Measurements from ENCODE around the gene OR1L1. TPM values are rescaled to one million over a fixed set of nuclear protein-coding genes. Genes with fewer than 3 reads are reported as not detected.

Gene OR1L1, protein sequence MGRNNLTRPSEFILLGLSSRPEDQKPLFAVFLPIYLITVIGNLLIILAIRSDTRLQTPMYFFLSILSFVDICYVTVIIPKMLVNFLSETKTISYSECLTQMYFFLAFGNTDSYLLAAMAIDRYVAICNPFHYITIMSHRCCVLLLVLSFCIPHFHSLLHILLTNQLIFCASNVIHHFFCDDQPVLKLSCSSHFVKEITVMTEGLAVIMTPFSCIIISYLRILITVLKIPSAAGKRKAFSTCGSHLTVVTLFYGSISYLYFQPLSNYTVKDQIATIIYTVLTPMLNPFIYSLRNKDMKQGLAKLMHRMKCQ
- total RNA-seq (2022; extraction: Qiagen RNA extraction; ENCODE audit: low read depth) = not detected in 5 replicates

DNA sequence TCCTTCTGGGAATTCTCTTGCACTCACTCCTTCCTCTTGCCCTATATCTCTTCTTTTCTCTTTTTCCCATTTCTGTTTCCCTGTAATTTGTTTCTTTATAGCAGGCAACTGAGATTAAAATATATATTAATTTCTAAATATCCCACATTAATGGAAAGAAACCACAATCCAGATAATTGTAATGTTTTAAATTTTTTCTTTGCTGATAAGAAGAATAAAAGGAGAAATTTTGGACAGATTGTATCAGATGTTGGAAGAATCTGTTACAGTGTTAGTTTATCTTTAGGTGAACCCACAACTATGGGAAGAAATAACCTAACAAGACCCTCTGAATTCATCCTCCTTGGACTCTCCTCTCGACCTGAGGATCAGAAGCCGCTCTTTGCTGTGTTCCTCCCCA is at the start of gene OR1L1:
Gene OR1L1, plus strand, starts transcription at position 301 of the 400 bp plus-strand sequence. Its CDS starts 0 bp downstream, at position 301.

DNA sequence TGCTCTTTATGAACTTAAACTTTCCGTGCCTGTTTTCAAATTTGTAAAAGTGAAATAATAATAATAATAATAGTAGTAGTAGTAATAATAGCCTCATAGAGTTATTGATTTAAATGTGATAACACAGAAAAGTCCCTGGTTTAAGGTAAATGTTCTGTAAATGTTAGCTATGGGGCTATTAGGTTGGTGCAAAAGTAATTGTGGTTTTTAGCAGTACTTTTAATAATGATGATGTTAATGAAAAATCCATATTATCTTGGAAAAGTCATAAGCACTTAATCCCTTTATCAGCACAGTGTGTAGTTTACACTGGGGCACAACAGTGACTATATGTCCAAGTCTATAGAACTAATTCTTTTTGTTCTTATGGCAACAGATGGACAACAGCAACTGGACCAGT is 47.2 kb upstream of the OR1L1 start, which contains the start of gene OR1Q1:
Gene OR1Q1, plus strand, starts transcription at position 377 of the 400 bp plus-strand sequence. Its CDS starts 0 bp downstream, at position 377.

DNA sequence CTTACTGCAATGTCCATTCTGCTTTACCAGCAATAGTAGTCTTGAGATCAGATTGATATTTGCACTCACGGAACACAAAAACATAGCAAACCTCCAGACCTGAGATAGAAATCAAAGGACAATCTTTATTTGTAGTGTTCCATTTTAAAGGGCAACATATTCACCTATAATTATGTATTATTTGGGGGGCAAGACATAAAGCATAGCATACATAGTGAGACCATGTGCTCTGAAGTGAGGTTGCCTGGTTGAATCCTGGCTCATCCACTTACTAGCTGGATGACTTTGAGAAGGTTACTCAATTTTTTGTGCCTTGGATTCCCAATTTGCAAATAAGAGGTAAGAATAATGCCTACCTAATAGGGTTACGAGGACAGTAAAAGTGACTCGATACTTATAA is 4.0 kb upstream of the OR1L1 start, which contains the start of gene OR1B1:
Gene OR1B1, minus strand, starts transcription at position 101 of the 400 bp plus-strand sequence.

Other genes starting within 250 kb of the OR1L1 start
- gene OR1J1, start 183.8 kb upstream of the OR1L1 start, total RNA-seq (2022; extraction: Qiagen RNA extraction; ENCODE audit: low read depth) = not detected in 5 replicates
- gene OR1J2, start 150.9 kb upstream of the OR1L1 start, total RNA-seq (2022; extraction: Qiagen RNA extraction; ENCODE audit: low read depth) = not detected in 5 replicates
- gene OR1J4, start 142.6 kb upstream of the OR1L1 start, total RNA-seq (2022; extraction: Qiagen RNA extraction; ENCODE audit: low read depth) = not detected in 5 replicates
- gene OR1N1, start 134.4 kb upstream of the OR1L1 start, total RNA-seq (2022; extraction: Qiagen RNA extraction; ENCODE audit: low read depth) = not detected in 5 replicates
- not detected in 5 replicates for gene OR1N2, start 108.6 kb upstream of the OR1L1 start, total RNA-seq (2022; extraction: Qiagen RNA extraction; ENCODE audit: low read depth)
- gene OR1L8, start 78.3 kb upstream of the OR1L1 start, total RNA-seq (2022; extraction: Qiagen RNA extraction; ENCODE audit: low read depth) = not detected in 5 replicates
- gene OR1Q1, start 47.0 kb upstream of the OR1L1 start, total RNA-seq (2022; extraction: Qiagen RNA extraction; ENCODE audit: low read depth) = not detected in 5 replicates
- not detected in 5 replicates for gene OR1B1, start 4.1 kb upstream of the OR1L1 start, total RNA-seq (2022; extraction: Qiagen RNA extraction; ENCODE audit: low read depth)
- not detected in 5 replicates for gene OR1L3, start 13.4 kb downstream of the OR1L1 start, total RNA-seq (2022; extraction: Qiagen RNA extraction; ENCODE audit: low read depth)
- gene OR1L4, start 62.3 kb downstream of the OR1L1 start, total RNA-seq (2022; extraction: Qiagen RNA extraction; ENCODE audit: low read depth) = not detected in 5 replicates
- not detected in 5 replicates for gene OR1L6, start 80.6 kb downstream of the OR1L1 start, total RNA-seq (2022; extraction: Qiagen RNA extraction; ENCODE audit: low read depth)
- not detected in 5 replicates for gene OR5C1, start 127.2 kb downstream of the OR1L1 start, total RNA-seq (2022; extraction: Qiagen RNA extraction; ENCODE audit: low read depth)
- gene OR1K1, start 138.4 kb downstream of the OR1L1 start, total RNA-seq (2022; extraction: Qiagen RNA extraction; ENCODE audit: low read depth) = not detected in 5 replicates
- gene PDCL, start 166.9 kb downstream of the OR1L1 start, total RNA-seq (2022; extraction: Qiagen RNA extraction; ENCODE audit: low read depth) = 16.0 to 18.5 TPM (median 17.7 TPM) in 5 replicates
- 16.8 to 23.2 TPM (median 22.0 TPM) in 5 replicates for gene RC3H2, start 243.6 kb downstream of the OR1L1 start, total RNA-seq (2022; extraction: Qiagen RNA extraction; ENCODE audit: low read depth)